ENCODE data around the gene ZNF175.

- no peak for TF ChIP-seq CTCF (IDR thresholded peaks at IDR 0.05)
- no peak for TF ChIP-seq POLR2AphosphoS5 (IDR thresholded peaks at IDR 0.05)
Observed at GRCh38 chr19:51573331-51573730, 2.2 kb downstream of the ZNF175 start.

Measured in prostate gland (tissue), 2 donors.